Breast epithelium (tissue), 4 donors: ENCODE data around the gene IL6. TPM values are rescaled to one million over a fixed set of nuclear protein-coding genes. Genes with fewer than 3 reads are reported as not detected.

Source experiments
- DNase-seq, 2 donors: peaks; one replicate each; pipeline ENCODE4 v3.0.0-alpha.2; 2019; ENCODE audit warnings: low spot score in 2 of 2
- H3K27ac ChIP-seq, 2 donors: fragments of 200-600 bp; sonication (generic) in 1 of 2; one replicate each; pipeline ENCODE4 v1.5.1; 2016 to 2019; ENCODE audit warnings: mild to moderate bottlenecking in 1 of 2
- H3K27me3 ChIP-seq, 2 donors: fragments of 200-600 bp; sonication (generic) in 1 of 2; one replicate each; pipeline versions ENCODE4 v1.5.1 to v1.6.0; 2017 to 2019; ENCODE audit warnings: control low read depth in 1 of 2, mild to moderate bottlenecking in 1 of 2
- H3K36me3 ChIP-seq: fragments of 200-600 bp; one replicate; pipeline ENCODE4 v1.5.1; 2019
- H3K4me1 ChIP-seq, 2 donors: fragments of 200-600 bp; sonication (generic); one replicate each; pipeline ENCODE4 v1.5.1; 2016 to 2019; ENCODE audit warnings: control low read depth in 1 of 2
- H3K4me3 ChIP-seq, 3 donors: fragments of 200-600 bp; sonication (generic); 1 replicate in 2 of 3; 2 replicates in 1 of 3; pipeline ENCODE4 v1.5.1; 2016 to 2019; ENCODE audit warnings: mild to moderate bottlenecking in 3 of 3, moderate library complexity in 2 of 3
- H3K9me3 ChIP-seq, 2 donors: fragments of 200-600 bp; sonication (generic) in 1 of 2; one replicate each; pipeline ENCODE4 v1.5.1; 2016 to 2019; ENCODE audit warnings: control low read depth in 1 of 2
- CTCF ChIP-seq, 3 donors: fragments of 450-650 bp; IDR thresholded peaks; one replicate each; pipeline ENCODE4 v1.5.1; 2016 to 2017; ENCODE audit warnings: antibody characterized with exemption in 3 of 3, mild to moderate bottlenecking in 3 of 3, moderate library complexity in 3 of 3
- POLR2A ChIP-seq: fragments of 450-650 bp; IDR thresholded peaks from one replicate; pipeline ENCODE4 v1.6.1; 2016; ENCODE audit warnings: antibody characterized with exemption, mild to moderate bottlenecking, moderate library complexity
- POLR2AphosphoS5 ChIP-seq, 3 donors: sonication (generic); formaldehyde crosslinking; IDR thresholded peaks; one replicate each; pipeline ENCODE4 v1.6.1; 2017; ENCODE audit warnings: antibody characterized with exemption in 3 of 3
- intact Hi-C: fragments of 100-400 bp; cut with DNase I; formaldehyde crosslinking; loops from one replicate; pipeline ENCODE4 v1.15.1; 2023; ENCODE audit warnings: low total_unique reads
- total RNA-seq, 3 donors: library from RNA; depleted of rRNA; stranded (reverse); fragments of >200 nt; gene quantifications; one replicate each; pipeline ENCODE4 v1.1.0, GENCODE V29; 2016

IL6 gene
- total RNA-seq, 3 donors from 2014 or later: 3.8 to 55.3 (median 11.8) TPM

- Histone ChIP-seq H3K4me3 (no peak overlapping the region), H3K27me3 (no peaks in the 10 kb centered on the region), H3K9me3 (no peaks in the 10 kb centered on the region), H3K4me1 (peaks cover 0 to 5% of the 10 kb centered on the region in 2 donors), H3K27ac (peak overlapping the region; percentile 15 to 56), H3K36me3 (no peaks in the 10 kb centered on the region)
- intact Hi-C loops: loop anchor here (5.0 kb wide), 1 partner anchor 161 kb away; no protein-coding TSS in a partner anchor
- DNase-seq: peak in 1 of 2 donors; percentile 32
- no peak for TF ChIP-seq POLR2A
- TF ChIP-seq POLR2AphosphoS5 (IDR thresholded peaks at IDR 0.05): no peak
- TF ChIP-seq CTCF (IDR thresholded peaks at IDR 0.05): no peak
Observed at GRCh38 chr7:22723181-22723601, 3.8 kb upstream of the IL6 start.

GRCh38 chr7:22723637-22724036, 3.4 kb upstream of the IL6 start:
- no peak for DNase-seq
- no peaks in the 10 kb centered on the region for H3K27me3 ChIP-seq
- no peaks in the 10 kb centered on the region for H3K36me3 ChIP-seq
- H3K27ac ChIP-seq: peak overlapping the region in 1 of 2 donors; percentile 56
- peaks cover 0 to 5% of the 10 kb centered on the region in 2 donors for H3K4me1 ChIP-seq
- H3K4me3 ChIP-seq: no peak overlapping the region
- H3K9me3 ChIP-seq: no peaks in the 10 kb centered on the region
- intact Hi-C loops: loop anchor here (5.0 kb wide), 1 partner anchor 161 kb away; no protein-coding TSS in a partner anchor
- TF ChIP-seq CTCF (IDR thresholded peaks at IDR 0.05) (no peak), POLR2AphosphoS5 (IDR thresholded peaks at IDR 0.05) (no peak), POLR2A (no peak)

GRCh38 chr7:22724861-22725260, 2.1 kb upstream of the IL6 start:
- Histone ChIP-seq H3K4me1 (peaks cover 0 to 5% of the 10 kb centered on the region in 2 donors), H3K9me3 (no peaks in the 10 kb centered on the region), H3K4me3 (no peak overlapping the region), H3K27ac (no peak overlapping the region), H3K36me3 (no peaks in the 10 kb centered on the region), H3K27me3 (no peaks in the 10 kb centered on the region)
- intact Hi-C loops: loop anchor here (5.0 kb wide), 1 partner anchor 163 kb away; no protein-coding TSS in a partner anchor
- peak in 1 of 2 donors; percentile 30 for DNase-seq
- TF ChIP-seq POLR2A: no peak
- no peak for TF ChIP-seq CTCF (IDR thresholded peaks at IDR 0.05)
- TF ChIP-seq POLR2AphosphoS5 (IDR thresholded peaks at IDR 0.05): no peak

- Histone ChIP-seq H3K27me3 (no peaks in the 10 kb centered on the region), H3K27ac (no peak overlapping the region), H3K9me3 (no peaks in the 10 kb centered on the region), H3K36me3 (no peaks in the 10 kb centered on the region), H3K4me1 (peaks cover 0 to 5% of the 10 kb centered on the region in 2 donors), H3K4me3 (peak overlapping the region in 2 of 3 donors; percentile 24 to 63)
- DNase-seq: no peak
- TF ChIP-seq CTCF (IDR thresholded peaks at IDR 0.05): no peak
- TF ChIP-seq POLR2A: no peak
- intact Hi-C loops: no loop called here
Observed at GRCh38 chr7:22725585-22725984, 1.4 kb upstream of the IL6 start.

- Histone ChIP-seq H3K4me1 (peaks cover 0 to 5% of the 10 kb centered on the region in 2 donors), H3K9me3 (no peaks in the 10 kb centered on the region), H3K36me3 (no peaks in the 10 kb centered on the region), H3K4me3 (peak overlapping the region; percentile 36 to 63 (median 41)), H3K27me3 (no peaks in the 10 kb centered on the region), H3K27ac (peak overlapping the region; percentile 63 to 75)
- no peak for DNase-seq
- TF ChIP-seq POLR2A: no peak
- TF ChIP-seq CTCF (IDR thresholded peaks at IDR 0.05): peak in 2 of 3 donors; percentile 18 to 70
- TF ChIP-seq POLR2AphosphoS5 (IDR thresholded peaks at IDR 0.05): peak in 1 of 3 donors; percentile 30
- intact Hi-C loops: no loop called here
Observed at GRCh38 chr7:22726345-22726906, 574 bp upstream of the IL6 start.
